GM21528 (cell line): ENCODE measurements around the gene EEIG1.
"Not testable (repeated sequence)": the region's sequence is repeated elsewhere in the genome, so short reads cannot be mapped to it uniquely, and the experiment has no call there.

ENCODE experiments used
- ATAC-seq: cut with Tn5 transposase; IDR thresholded peaks from one replicate; pipeline ENCODE4 v1.9.1; 2021; ENCODE audit warnings: mild to moderate bottlenecking, moderate library complexity; ENCODE audit not compliant: unreplicated experiment, low FRiP score

Gene EEIG1

DNA sequence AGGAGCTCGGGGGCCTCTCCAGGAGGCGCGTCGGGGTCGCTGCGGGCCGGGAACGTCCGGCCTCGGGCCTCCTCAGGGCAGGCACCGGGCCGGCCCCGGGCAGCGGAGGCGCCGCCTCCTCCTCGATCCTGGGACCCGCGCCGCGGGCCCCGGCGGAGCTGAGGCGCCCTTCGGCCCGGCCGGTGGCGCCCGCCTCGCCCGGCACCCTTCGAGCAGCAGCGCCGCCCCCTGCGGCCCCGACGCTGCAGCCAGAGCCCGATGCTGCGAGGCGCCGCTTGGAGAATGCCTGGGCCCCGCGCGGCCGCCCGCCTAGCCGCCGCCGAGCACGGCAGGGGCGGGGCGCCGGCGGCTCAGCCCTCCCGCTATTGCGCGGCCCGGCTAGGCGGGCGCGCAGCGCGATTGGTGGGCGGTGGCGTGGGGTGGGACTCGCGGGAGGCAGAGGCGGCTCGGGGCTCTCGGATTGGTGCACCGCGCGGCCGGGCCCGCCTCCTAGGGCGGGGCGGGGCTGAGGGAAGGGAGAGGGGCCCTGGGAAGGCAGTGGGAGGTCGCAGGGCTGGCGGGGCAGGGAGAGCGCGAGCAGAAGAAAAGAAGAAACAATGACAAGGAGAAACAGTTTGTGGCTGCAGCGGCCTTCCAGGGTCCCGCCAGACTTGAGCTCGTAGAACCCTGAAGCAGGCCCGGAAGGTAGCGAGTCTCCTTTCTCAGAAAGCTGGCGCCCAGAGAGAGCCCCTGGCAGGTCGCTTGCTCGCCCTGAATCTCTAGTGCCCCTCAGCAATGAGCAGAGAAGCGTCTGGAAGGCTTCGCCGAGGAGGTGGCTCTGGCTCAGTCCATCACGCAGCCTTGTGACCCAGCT lies at the start of gene EEIG1:
Gene EEIG1 (minus strand): TSS at position 284 of the 853 bp plus-strand sequence. CDS start 852 bp downstream, outside the sequence.
- ATAC-seq = peak; percentile 70

DNA sequence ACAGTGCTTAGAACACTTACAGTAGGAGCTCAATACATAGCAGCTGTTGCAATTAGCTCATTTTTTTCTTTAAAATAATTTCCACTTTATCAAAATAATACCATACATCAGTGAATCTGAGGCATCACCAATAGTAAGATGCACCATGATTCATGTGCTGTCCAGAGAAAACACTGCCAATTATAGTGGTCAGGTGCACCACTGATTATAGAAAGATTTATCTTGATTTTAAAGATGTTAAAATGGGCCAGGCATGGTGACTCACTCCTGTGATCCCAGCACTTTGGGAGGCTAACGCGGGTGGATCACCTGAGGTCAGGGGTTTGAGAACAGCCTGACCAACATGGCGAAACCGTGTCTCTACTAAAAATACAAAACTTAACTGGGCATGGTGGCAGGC lies 46.9 kb upstream of the EEIG1 start:
- ATAC-seq = no peak

DNA sequence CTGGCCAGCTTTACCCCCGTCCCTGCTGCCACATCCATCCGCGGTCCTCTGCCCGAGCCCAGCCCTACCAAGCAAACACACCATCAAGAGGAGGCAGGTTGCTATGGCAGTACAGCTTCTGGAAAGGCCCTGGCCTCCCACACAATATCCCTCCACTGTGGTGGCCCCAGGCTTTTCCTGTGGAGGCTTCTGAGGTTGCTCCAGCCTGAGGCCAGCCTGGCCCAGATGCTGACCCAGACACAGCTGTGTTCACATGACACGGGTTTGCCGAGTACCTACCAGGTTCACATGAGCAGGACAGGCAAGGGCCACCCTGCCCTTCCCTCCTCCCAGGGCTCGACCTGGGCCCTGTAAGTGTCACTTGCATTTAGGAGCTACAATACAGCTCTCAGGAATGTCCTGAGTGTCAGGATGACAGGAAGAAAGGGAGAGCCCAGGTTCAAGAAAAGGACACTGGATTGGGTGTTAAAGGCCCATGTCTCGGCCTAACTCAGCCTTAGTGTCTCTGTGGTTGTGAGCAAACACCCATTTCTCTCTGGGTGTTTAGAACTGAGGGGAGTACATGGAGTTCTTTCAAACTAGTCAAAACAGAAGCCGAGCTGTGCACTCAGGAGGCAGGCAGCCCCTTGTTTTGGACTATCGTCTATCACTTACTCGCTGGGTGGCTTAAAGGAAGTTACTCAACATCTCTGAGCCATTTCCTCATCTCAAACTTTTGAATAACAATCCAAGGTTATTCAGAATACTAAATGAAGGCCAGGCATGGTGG lies 46.2 kb upstream of the EEIG1 start:
- peak; percentile 23 for ATAC-seq

- peak; percentile 31 for ATAC-seq
These were observed 45.5 kb upstream of the EEIG1 start for GRCh38 chr9:128026255-128026772.

DNA sequence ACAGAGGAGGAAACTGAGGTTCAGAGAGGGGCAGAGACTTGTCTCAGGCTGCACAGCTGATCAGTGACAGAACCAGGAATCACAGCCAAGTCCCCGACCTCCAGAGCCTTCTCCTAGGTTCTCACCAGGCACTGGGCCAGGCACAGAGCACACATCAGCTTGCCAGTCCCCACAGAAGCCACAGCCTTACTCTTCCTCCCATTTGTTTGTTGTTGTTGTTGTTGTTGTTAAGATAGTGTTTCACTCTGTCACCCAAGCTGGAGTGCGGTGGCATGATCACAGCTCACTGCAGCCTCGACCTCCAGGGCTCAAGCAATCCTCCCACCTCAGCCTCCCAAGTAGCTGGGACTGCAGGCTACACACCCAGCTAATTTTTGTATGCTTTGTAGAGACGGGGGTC lies 44.9 kb upstream of the EEIG1 start:
- ATAC-seq = no peak

DNA sequence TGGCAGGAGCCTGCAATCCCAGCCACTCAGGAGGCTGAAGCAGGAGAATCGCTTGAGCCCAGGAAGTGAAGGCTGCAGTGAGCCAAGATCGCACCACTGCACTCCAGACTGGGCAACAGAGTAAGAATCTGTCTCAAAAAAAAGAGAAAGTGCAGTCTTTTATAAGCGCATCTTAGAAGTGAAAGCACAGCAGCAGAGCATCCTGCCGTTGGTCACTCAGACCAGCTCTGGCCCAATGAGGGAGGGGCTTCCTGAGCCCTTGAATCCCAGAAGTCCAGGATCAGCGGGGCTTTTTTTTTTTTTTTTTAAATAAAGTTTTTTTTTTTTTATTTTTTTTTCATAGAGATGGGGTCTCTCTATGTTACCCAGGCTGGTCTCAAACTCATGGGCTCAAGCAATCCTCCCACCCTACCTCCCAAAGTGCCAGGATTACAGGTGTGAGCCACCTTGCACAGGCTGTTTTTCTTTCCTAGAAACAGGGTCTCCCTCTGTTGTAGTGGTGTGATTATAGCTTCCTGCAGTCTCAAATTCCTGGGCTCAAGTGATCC lies 44.0 kb upstream of the EEIG1 start:
- no peak for ATAC-seq

GRCh38 chr9:128023671-128024070 lies 42.9 kb upstream of the EEIG1 start:
- ATAC-seq = not testable (repeated sequence)

DNA sequence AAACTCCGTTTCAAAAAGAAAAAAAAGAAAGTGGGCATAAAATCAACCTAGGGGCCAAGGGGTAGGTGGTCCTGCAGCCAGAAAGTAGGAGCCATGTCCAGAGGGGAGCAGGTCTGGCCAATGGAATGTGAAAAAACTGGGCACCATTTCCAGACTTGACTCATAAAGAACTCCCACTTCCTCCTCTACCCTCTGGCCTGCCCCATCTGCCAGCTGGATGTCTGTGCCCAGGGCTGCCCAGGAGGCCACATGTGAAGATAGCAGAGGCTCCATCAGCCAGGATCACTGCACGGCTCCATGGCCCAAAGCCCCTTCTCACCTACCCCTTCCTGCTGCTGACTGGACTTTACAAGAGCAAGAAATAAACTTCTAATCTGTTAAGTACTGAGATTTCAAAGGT lies 42.1 kb upstream of the EEIG1 start:
- no peak for ATAC-seq

GRCh38 chr9:128021098-128021497 lies 40.3 kb upstream of the EEIG1 start:
- no peak for ATAC-seq

- ATAC-seq = no peak
These were observed 39.9 kb upstream of the EEIG1 start for GRCh38 chr9:128020692-128021091.

DNA sequence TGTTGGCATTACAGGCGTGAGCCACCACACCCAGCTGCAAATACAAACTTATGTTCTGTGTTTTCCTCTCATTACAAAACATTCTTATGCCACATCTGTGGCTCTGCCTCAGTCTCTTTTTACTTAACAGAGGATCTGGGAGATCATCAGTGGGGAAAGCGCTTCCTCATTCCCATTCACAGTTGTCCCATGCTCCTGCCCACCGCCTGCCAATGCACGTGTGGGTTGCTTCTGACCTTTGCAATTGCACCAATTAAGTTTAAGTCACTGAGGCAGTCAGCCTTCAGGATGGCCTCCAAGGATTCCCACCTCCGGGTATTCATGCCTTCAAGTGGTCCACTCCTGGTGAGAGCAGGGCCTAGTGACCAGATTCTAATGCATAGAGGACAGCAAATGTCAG lies 34.9 kb upstream of the EEIG1 start:
- no peak for ATAC-seq

DNA sequence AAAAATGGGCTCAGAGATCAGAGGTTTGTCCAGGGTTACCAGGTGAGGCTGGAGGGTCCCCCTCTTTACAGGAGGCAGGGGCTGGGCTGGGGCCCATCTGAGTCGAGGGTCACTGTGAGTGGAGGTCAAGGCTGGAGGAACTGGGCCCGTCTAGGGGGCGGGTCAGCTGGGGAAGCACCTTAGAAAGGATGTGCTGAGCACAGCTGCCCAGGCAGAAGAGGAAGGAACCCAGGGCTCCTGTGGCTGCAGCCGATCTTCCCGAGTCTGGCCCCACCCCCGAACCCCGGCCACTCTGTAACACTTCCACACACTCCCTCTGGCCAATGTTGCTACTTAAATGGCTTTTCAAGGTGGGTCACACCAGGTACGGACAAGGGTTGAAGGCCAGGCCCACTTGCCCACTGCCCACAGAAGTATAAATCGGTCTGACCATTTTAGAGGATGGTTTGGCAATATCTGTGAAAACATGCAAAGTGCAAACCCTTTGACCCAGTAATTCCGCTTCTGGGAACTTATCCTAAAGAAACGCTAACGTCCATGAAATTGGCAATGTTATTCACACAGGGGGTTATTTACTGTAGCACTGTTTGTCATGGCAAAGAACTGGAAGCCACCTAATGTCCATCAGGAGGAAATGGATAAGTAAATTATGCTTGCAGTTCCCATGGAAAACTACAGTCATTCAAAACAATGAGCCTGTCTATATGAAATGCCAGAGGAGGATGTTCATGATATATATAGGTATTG lies 30.5 kb upstream of the EEIG1 start:
- ATAC-seq = no peak

DNA sequence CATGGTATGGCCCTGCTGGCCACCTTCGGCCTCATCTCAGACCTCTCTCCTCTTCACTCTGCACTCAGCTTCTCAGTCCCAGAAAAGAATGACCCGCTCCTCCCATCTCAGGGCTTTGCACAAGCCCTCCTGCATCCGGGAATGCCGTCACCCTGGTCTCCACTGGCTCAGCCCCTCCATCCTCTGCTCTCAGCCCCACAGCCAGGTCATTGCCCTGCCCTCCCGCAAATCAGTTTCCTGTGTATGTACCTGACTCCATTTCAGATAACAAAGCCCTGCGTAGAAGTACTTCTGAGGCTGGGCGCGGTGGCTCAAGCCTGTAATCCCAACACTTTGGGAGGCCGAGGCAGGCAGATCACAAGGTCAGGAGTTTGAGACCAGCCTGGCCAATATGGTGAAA lies 28.9 kb upstream of the EEIG1 start:
- no peak for ATAC-seq

DNA sequence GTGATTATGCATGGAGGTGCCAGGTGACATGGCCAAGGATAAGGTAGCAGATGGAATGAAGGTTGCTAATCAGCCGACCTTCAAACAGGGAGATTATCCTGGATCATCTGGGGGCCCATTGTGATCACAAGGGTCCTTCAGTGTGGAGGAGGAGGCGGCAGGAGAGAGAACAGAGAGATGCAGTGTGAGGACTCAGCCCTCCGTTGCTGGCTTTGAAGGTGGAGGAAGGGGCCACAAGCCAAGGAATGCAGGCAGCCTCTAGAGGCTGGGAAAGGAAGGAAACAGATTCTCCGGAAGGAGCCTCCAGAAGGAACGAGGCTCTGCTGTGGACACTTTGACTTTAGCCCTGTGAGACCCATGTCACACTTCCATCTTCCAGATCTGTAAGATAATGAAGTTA lies 27.4 kb upstream of the EEIG1 start:
- no peak for ATAC-seq

DNA sequence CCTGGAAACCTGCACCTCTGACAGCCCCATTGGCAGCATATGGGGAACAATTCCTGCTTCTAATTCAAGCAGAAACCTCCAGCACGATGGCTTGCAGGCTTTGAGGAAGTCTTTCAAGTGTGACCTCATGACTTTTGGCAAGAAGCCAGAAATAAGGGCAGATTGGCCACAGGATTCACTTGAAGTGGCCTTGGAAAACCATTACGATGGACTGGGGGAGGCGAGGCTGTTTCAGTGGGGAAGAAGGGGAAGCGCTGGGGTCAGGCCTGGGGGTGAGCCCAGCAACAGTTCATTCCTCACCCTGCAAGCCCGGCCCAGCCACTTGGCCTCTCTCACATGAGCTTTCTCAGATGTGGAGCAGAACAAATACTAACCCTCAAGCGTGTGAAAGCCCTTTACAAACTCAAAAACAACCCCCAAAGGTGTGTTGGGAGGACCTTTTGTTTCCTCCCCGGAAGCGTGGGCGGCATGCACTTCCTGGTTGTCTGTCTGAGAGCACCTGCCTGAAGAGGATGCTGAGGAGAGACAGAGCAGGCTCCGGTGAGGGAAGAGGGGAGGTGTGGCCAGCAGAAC lies 26.9 kb upstream of the EEIG1 start:
- no peak for ATAC-seq

GRCh38 chr9:128006332-128006996 lies 25.7 kb upstream of the EEIG1 start:
- ATAC-seq = no peak

- ATAC-seq = no peak
These were observed 25.1 kb upstream of the EEIG1 start for GRCh38 chr9:128005923-128006322.

DNA sequence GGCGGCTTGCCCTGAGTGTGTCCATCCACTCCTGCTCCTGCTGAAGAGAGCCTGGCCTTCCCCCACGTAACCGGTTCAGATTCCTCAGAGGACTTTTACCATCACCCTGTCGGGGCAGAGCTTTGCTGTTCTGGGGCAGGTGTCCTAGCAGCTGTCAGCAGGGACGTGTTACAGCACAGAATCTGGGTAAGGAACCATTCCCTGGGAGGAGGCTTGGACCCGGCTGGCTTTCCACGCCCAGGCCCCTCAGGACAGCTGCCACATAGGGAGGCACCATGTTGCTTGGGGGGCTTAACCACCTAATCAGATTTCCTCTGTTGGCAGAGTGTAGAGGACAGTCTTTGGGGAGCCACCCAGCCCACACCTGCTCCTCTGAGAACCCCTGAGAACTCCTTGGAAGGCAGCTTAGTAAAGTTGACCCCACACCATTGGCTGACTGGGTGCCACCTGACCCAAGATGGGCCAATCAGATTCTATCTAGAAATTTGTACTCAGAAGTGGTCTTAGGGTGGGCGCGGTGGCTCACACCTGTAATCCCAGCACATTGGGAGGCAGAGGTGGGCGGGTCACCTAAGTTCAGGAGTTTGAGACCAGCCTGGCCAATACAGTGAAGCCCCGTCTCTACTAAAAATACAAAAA lies 23.3 kb upstream of the EEIG1 start:
- no peak for ATAC-seq

DNA sequence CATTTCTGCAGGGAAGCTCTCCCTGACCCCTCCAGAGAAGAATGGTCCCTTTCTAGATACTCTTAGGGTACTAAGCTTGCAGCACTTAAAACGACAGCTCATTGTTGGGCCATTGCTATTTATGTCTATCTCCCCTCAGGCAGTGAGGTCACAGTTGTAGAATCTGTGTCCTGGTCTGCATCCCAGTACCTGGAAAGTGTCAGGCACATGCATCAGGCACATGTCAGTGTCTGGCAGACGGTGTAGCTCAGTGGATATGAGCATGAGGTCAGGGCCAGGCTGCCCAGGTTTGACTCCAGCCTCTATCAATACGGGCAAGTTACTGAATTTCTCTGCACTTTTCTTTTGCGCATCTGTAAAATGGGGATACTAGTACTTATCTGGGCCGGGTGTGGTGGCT lies 22.2 kb upstream of the EEIG1 start:
- ATAC-seq = no peak
